GM21786 (cell line): ENCODE measurements around the gene FKBP15.
A peak's percentile ranks its signal among the peaks of the same experiment; 100 is the strongest.

ENCODE experiments used
- ATAC-seq: cut with Tn5 transposase; IDR thresholded peaks from one replicate; pipeline ENCODE4 v1.9.1; 2021; ENCODE audit not compliant: unreplicated experiment

The FKBP15 gene

GRCh38 chr9:113181165-113181564 is 39.9 kb downstream of the FKBP15 start:
- no peak for ATAC-seq

GRCh38 chr9:113179839-113180238 is 41.2 kb downstream of the FKBP15 start:
- no peak for ATAC-seq

- no peak for ATAC-seq
Measured at GRCh38 chr9:113178087-113178486, 43.0 kb downstream of the FKBP15 start.

- ATAC-seq: no peak
Measured at GRCh38 chr9:113177251-113177650, 43.8 kb downstream of the FKBP15 start.

- ATAC-seq: no peak
Measured at GRCh38 chr9:113176803-113177202, 44.3 kb downstream of the FKBP15 start.

GRCh38 chr9:113173341-113173740 is 47.7 kb downstream of the FKBP15 start:
- no peak for ATAC-seq

- ATAC-seq: no peak
Measured at GRCh38 chr9:113168809-113169208, 52.3 kb downstream of the FKBP15 start.

GRCh38 chr9:113166039-113166438 is 55.0 kb downstream of the FKBP15 start:
- ATAC-seq: no peak

- ATAC-seq: no peak
Measured at GRCh38 chr9:113164536-113165300, 56.4 kb downstream of the FKBP15 start.

- ATAC-seq: no peak
Measured at GRCh38 chr9:113163001-113163400, 58.1 kb downstream of the FKBP15 start.

GRCh38 chr9:113160571-113160970 is 60.5 kb downstream of the FKBP15 start:
- ATAC-seq: no peak

GRCh38 chr9:113158446-113158845 is 62.6 kb downstream of the FKBP15 start:
- no peak for ATAC-seq

- no peak for ATAC-seq
Measured at GRCh38 chr9:113156880-113157279, 64.2 kb downstream of the FKBP15 start.

- ATAC-seq: no peak
Measured at GRCh38 chr9:113155911-113156588, 65.0 kb downstream of the FKBP15 start.

GRCh38 chr9:113154946-113155345 is 66.1 kb downstream of the FKBP15 start:
- no peak for ATAC-seq

GRCh38 chr9:113154471-113154870 is 66.6 kb downstream of the FKBP15 start:
- no peak for ATAC-seq

- no peak for ATAC-seq
Measured at GRCh38 chr9:113153599-113153998, 67.5 kb downstream of the FKBP15 start.

GRCh38 chr9:113152699-113153098 is 68.4 kb downstream of the FKBP15 start:
- no peak for ATAC-seq

GRCh38 chr9:113151696-113152630 is 69.1 kb downstream of the FKBP15 start:
- ATAC-seq: no peak

- peak; percentile 97 for ATAC-seq
Measured at GRCh38 chr9:113150670-113151611, 70.1 kb downstream of the FKBP15 start, which contains the start of gene SLC31A2. SLC31A2 (plus strand) TSS chr9:113151007; CDS start chr9:113151075, 68 bp downstream.
